ENCODE data around the gene NRDE2. TPM values are rescaled to one million over a fixed set of nuclear protein-coding genes. Genes with fewer than 3 reads are reported as not detected.

The NRDE2 gene
- total RNA-seq, 2 experiments from 2014 or later: 22.0 to 23.1 TPM

DNA sequence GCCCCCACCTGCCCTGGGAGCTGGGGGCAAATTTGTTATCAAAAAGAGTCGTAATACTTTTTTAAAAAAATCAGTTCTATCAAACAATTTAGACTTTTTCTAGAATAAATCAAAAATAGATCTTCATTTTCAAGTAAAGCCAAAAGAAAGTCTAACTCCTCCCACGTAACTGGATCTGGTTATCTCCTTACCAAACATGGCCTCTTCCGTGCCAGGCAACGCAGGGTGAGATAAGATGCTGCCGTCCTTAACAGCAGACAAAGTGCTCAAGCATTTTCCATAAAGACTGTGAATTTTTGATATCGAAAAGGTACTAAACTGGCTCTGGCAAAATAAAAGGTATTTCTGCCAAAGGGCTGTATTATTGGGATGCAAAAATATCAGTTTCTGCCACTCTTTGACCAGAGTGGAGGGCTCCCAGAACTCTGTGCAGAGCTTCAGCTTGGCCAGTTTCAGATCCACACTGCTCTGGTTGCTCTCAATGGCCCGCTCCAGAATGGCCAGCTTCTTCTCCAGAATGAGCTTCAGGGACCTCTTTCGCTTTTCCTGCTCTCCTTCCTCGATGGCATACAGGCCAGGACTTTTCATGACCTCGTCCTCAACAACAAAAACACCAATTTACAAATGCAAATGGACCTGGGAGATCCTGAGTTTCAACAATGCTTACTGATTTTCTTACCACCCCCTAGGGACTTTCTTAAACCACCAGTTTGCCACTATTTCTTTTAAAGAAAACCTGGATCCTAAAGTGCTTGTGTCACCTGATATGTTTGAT, 29.0 kb downstream of the NRDE2 start:
- H3K36me3 Mint-ChIP-seq (ENCODE audit: low read depth): peaks cover 11% of the 10 kb centered on the region
- intact Hi-C loops (cut with micrococcal nuclease): no loop called here
- CTCF ChIA-PET: interaction anchor here (0.6 to 3.0 kb wide), 5 partner anchors 15 to 395 kb away, joined by 3 to 20 read pairs (median 6); no protein-coding TSS in a partner anchor
- H3K27ac Mint-ChIP-seq: no peak overlapping the region
- no peaks in the 10 kb centered on the region for H3K9me3 Mint-ChIP-seq
- no peak overlapping the region for H3K4me3 Mint-ChIP-seq
- peaks cover 8% of the 10 kb centered on the region for H3K4me1 Mint-ChIP-seq (ENCODE audit: low read depth)
- no peaks in the 10 kb centered on the region for H3K27me3 Mint-ChIP-seq (ENCODE audit: low read depth)
- no peak for DNase-seq

DNA sequence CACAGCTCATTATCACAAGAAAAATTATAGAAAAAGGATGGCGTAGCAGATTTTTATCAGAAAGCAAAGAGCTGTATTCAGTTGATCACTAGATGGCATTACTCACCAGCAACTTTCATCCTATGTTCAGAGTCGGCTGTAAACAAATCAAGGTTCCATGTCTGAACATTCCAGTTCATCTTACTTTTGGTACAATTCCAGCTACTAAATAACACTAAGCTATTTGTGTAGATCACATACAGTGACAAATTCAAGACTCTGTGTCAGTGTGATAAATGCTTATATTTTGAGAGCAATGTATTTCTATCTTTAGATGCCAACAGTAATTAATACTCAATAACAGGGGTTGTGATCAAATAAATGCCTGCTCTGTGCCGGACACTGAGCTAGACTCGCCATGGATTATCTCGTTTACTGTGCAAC, 30.1 kb downstream of the NRDE2 start:
- Mint-ChIP-seq H3K36me3 (ENCODE audit: low read depth) (peaks cover 11% of the 10 kb centered on the region), H3K4me1 (ENCODE audit: low read depth) (peaks cover 8% of the 10 kb centered on the region), H3K27me3 (ENCODE audit: low read depth) (no peaks in the 10 kb centered on the region), H3K27ac (no peak overlapping the region), H3K9me3 (no peaks in the 10 kb centered on the region), H3K4me3 (no peak overlapping the region)
- CTCF ChIA-PET: interaction anchor here (0.6 to 3.0 kb wide), 11 partner anchors 8 to 457 kb away, joined by 3 to 20 read pairs (median 3); no protein-coding TSS in a partner anchor
- DNase-seq: no peak
- intact Hi-C loops (cut with micrococcal nuclease): loop anchor here (1.0 kb wide), 3 partner anchors 98 to 396 kb away; no protein-coding TSS in a partner anchor

DNA sequence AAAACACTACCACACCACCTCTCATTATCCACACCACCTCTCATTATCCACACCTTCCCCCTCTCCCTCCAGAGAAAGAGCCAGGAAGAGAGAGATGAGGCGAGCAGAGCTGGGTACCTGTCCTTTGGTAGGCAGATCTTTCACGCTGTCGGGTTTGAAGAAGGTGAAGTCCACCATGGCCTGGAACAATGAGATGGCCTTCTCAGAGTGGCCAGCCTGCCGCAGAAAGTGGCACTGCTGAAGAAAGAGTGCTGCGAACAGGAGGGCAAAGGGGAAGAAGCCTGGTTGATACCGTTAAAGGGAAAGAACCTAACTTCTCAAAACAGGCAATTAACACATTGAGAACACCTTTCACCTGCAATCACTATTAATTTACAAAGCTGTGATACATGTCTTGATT, 30.6 kb downstream of the NRDE2 start:
- Mint-ChIP-seq H3K27me3 (ENCODE audit: low read depth) (no peaks in the 10 kb centered on the region), H3K36me3 (ENCODE audit: low read depth) (peaks cover 15% of the 10 kb centered on the region), H3K27ac (peak overlapping the region; percentile 74), H3K4me1 (ENCODE audit: low read depth) (peaks cover 8% of the 10 kb centered on the region), H3K4me3 (no peak overlapping the region), H3K9me3 (no peaks in the 10 kb centered on the region)
- DNase-seq: no peak
- intact Hi-C loops (cut with micrococcal nuclease): loop anchor here (1.0 kb wide), 3 partner anchors 98 to 396 kb away; no protein-coding TSS in a partner anchor
- CTCF ChIA-PET: interaction anchor here (0.7 to 3.0 kb wide), 9 partner anchors 8 to 457 kb away, joined by 3 to 20 read pairs (median 4); no protein-coding TSS in a partner anchor

DNA sequence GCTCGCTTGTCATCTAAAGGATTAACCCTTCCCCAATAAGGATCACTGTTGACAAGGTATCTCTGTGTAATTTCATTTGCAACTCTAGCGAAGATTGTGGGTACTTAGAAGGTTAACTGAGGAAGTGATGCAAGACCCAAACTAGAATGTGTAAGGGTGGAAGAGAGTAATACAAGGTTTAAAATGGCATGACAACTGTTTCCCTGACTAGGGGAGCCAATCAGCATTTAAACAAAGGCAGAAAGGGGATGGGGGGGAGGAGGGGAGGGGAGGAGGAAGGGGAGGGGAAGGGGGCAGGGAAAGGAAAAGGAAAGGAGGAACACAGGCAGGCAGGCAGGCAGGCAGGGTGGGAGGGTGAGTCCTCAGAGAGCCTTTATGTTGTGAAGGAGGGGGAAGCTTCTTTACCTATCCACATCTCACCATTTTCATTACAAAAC, 31.1 kb downstream of the NRDE2 start:
- H3K4me3 Mint-ChIP-seq: no peak overlapping the region
- H3K9me3 Mint-ChIP-seq: no peaks in the 10 kb centered on the region
- H3K4me1 Mint-ChIP-seq (ENCODE audit: low read depth): peaks cover 8% of the 10 kb centered on the region
- no peaks in the 10 kb centered on the region for H3K27me3 Mint-ChIP-seq (ENCODE audit: low read depth)
- intact Hi-C loops (cut with micrococcal nuclease): loop anchor here (1.0 kb wide), 3 partner anchors 99 to 397 kb away; no protein-coding TSS in a partner anchor
- CTCF ChIA-PET: interaction anchor here (0.7 to 3.0 kb wide), 5 partner anchors 9 to 458 kb away, joined by 3 to 20 read pairs (median 4); no protein-coding TSS in a partner anchor
- peak overlapping the region; percentile 74 for H3K27ac Mint-ChIP-seq
- peak; percentile 14 for DNase-seq
- H3K36me3 Mint-ChIP-seq (ENCODE audit: low read depth): peaks cover 17% of the 10 kb centered on the region

DNA sequence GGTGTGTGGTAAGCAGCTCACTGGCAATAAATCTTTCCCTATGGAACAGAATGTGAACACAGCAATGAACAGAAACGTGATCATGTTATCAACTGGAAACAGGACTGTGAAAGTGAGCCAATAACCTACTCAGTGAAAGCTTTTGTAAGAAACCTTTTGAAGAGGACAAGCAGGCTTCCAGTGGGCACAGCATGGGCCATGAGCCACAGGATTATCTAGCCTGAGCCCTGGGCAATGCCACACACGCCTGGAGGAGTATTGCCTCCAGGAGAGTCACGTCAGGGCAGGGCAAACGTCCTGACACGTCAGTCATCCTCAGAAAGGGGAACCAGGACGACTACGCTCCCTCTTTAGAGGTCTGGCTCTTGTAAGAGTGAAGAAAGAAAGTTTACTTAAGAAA, 32.3 kb downstream of the NRDE2 start:
- H3K36me3 Mint-ChIP-seq (ENCODE audit: low read depth): peaks cover 18% of the 10 kb centered on the region
- CTCF ChIA-PET: interaction anchor here (1.2 kb wide), 1 partner anchor 398 kb away, joined by 3 read pairs; no protein-coding TSS in a partner anchor
- intact Hi-C loops (cut with micrococcal nuclease): no loop called here

DNA sequence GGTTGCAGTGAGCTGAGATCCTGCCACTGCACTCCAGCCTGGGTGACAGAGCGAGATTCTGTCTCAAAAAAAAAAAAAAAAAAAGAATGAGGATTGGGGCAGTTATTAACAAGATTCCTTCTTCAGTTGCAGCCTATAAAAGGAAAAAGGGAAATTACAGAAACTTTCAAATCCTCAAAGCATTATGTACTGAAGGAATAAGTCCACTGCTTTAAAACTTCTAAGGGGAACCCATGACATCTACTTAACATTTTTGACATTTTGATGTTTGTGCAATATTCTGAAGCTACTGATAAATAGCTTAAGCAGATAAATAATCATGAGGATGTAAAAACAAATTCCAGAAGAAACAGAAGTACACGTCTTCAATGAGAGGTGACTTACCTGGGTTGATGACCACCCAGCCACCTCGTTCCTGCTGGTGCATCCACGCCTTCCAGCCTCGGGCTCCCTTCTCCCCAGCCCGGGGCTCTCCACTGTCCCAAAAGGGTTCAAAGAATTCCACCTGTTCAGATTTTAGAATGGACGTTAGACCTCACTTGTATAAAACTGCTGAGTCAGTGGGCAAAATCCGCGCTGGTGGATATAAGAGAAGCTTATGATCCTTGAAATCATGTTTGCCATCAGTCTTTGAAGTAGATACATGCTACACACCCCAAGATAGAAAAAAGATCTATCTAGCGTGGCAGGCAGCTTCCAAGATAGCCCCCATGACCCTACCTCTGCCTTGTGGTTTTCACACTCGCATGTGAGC, 33.7 kb downstream of the NRDE2 start:
- Mint-ChIP-seq H3K9me3 (no peaks in the 10 kb centered on the region), H3K36me3 (ENCODE audit: low read depth) (peaks cover 18% of the 10 kb centered on the region), H3K4me1 (ENCODE audit: low read depth) (peaks cover 8% of the 10 kb centered on the region), H3K27ac (no peak overlapping the region), H3K27me3 (ENCODE audit: low read depth) (no peaks in the 10 kb centered on the region), H3K4me3 (no peak overlapping the region)
- DNase-seq: no peak
- CTCF ChIA-PET: interaction anchor here (0.8 to 1.2 kb wide), 2 partner anchors 102 to 399 kb away, joined by 3 to 4 read pairs; no protein-coding TSS in a partner anchor
- intact Hi-C loops (cut with micrococcal nuclease): no loop called here

More for the DNA sequence above, 32.3 kb downstream of the NRDE2 start:
- H3K9me3 Mint-ChIP-seq: no peaks in the 10 kb centered on the region
- no peak overlapping the region for H3K27ac Mint-ChIP-seq
- no peak overlapping the region for H3K4me3 Mint-ChIP-seq
- no peak for DNase-seq
- H3K4me1 Mint-ChIP-seq (ENCODE audit: low read depth): peaks cover 8% of the 10 kb centered on the region
- H3K27me3 Mint-ChIP-seq (ENCODE audit: low read depth): no peaks in the 10 kb centered on the region

DNA sequence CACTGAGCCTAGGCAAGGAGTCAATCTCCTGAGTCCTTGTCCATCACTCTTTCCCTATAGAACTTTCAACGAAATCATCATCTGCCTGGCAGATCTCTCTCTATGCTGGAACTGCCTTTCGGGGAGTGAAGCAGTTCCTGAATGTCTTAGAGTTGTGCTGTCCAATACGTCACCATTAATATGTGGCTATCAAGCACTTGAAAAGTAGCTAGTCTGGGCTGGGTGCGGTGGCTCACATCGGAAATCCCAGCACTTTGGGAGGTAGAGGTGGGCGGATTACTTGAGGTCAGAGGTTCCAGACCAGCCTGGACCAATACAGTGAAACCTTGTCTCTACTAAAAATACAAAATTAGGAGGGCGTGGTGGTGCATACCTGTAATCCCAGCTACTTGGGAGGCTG, 35.1 kb downstream of the NRDE2 start:
- Mint-ChIP-seq H3K4me1 (ENCODE audit: low read depth) (peaks cover 8% of the 10 kb centered on the region), H3K4me3 (no peak overlapping the region), H3K9me3 (no peaks in the 10 kb centered on the region), H3K27me3 (ENCODE audit: low read depth) (no peaks in the 10 kb centered on the region), H3K27ac (no peak overlapping the region), H3K36me3 (ENCODE audit: low read depth) (peaks cover 21% of the 10 kb centered on the region)
- CTCF ChIA-PET: no interaction called here
- no peak for DNase-seq
- intact Hi-C loops (cut with micrococcal nuclease): no loop called here

DNA sequence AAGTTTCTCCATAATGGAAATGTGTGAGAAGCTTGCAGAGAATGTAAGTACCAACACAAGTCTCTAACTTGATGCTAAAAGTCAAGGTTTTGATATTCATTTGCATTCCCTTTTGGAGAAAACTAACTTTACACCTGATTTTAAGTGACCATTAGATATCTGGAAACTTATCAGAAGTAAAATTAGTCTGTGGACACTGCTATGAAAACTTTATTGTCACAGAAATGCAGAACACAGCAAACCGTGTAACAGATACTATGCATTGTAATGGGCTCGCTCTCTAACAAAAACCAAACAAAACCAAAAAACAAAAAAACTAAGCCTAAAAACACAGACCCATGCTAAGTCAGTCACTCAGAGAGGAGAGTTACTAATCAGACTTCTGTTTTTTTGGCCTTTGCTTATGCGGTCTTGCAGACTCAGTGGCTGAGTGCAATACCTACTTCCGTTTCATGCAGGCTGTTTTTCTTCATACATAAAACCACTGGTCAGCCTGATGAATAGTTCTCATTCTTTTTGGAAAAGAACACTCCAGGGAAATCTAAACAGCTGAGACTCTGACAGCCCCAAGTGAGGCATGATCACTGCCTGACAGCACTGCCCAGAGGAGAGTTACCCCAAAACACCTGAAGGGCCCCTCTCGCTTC, 35.7 kb downstream of the NRDE2 start:
- H3K4me3 Mint-ChIP-seq: no peak overlapping the region
- H3K9me3 Mint-ChIP-seq: no peaks in the 10 kb centered on the region
- CTCF ChIA-PET: no interaction called here
- no peak for DNase-seq
- no peaks in the 10 kb centered on the region for H3K27me3 Mint-ChIP-seq (ENCODE audit: low read depth)
- H3K4me1 Mint-ChIP-seq (ENCODE audit: low read depth): peaks cover 5% of the 10 kb centered on the region
- intact Hi-C loops (cut with micrococcal nuclease): no loop called here
- peaks cover 20% of the 10 kb centered on the region for H3K36me3 Mint-ChIP-seq (ENCODE audit: low read depth)
- no peak overlapping the region for H3K27ac Mint-ChIP-seq

DNA sequence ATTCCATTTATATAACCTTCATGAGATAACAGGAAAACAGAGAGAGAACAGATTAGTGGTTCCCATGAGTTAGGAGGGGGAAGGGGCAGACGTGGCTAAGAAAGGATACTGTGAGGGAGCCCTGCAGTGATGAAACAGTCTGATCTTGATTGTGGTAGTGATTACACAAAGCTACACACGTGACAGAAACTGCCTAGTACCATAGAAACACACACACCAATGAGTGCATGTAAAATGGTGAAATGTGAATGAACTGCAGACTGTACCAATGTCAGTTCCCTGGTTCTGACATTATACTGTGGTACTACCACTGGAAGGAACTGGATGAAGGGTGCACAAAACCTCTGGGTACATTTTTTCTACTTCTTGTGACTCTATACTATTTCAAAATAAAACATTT, 36.9 kb downstream of the NRDE2 start:
- no peak for DNase-seq
- intact Hi-C loops (cut with micrococcal nuclease): no loop called here
- CTCF ChIA-PET: no interaction called here
- Mint-ChIP-seq H3K27ac (no peak overlapping the region), H3K4me1 (ENCODE audit: low read depth) (no peaks in the 10 kb centered on the region), H3K36me3 (ENCODE audit: low read depth) (peaks cover 22% of the 10 kb centered on the region), H3K4me3 (no peak overlapping the region), H3K9me3 (no peaks in the 10 kb centered on the region), H3K27me3 (ENCODE audit: low read depth) (no peaks in the 10 kb centered on the region)

DNA sequence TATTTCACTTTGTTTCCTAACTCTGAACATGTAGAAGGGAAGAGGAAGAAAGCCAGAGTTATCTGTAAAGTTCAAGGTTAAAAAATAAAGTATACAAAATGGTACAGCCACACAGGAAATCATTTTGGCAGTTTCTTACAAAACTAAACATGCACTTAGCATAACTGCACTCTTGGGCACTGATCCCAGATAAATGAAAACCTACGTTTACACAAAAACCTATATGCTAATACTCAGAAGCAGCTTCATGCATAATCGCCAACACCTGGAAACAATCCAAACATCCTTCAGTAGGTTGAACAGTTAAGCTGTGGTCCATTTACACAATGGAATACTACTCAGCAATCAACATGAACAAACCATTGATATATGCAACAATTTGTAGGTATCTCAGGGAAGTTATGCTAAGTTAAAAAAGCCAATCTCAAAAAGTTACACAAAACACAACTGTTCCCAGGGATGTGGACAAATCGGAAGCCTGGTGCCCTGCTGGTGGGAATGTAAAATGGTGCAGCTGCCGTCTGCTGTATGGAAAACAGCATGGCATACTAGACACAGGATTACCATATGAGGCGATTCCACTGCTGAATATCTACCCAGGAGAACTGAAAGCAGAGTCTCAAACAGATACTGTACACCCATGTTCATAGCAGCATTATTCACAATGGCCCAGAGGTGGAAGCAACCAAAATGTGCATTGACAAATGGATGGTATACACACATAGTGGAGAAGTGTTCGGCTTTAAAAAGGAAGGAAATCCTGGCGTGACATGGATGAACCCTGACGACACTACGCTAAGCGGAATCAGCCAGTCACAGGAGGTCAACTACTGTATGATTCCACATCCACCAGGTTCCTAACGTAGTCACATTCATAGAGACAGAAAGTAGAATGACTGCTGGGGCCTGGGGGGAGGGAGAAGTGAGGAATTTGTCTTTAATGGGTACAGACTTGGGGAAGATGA, 37.7 kb downstream of the NRDE2 start:
- CTCF ChIA-PET: no interaction called here
- no peak for DNase-seq

DNA sequence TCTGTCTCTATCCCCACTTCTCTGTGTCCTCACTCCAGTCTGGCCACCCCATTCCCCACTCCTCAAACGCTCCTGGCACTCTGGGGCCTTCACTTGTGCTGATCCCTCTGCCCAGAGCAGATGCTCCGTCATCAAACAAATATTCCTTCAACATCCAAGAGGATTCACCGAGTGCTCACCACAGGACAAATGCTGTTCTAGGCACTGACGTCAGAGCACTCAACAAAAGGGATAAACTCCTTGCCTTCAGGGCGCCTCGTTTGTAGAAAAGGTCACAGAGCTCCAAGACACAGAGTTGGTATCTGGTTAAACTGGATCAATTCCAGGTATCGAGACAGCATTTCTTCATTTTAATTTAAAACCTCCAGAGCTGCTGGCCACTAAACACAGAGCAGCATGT, 40.0 kb downstream of the NRDE2 start:
- intact Hi-C loops (cut with micrococcal nuclease): no loop called here
- Mint-ChIP-seq H3K9me3 (no peaks in the 10 kb centered on the region), H3K4me1 (ENCODE audit: low read depth) (no peaks in the 10 kb centered on the region), H3K36me3 (ENCODE audit: low read depth) (peaks cover 28% of the 10 kb centered on the region), H3K27ac (no peak overlapping the region), H3K27me3 (ENCODE audit: low read depth) (no peaks in the 10 kb centered on the region), H3K4me3 (no peak overlapping the region)
- CTCF ChIA-PET: no interaction called here
- DNase-seq: no peak

More for the DNA sequence above, 37.7 kb downstream of the NRDE2 start:
- no peaks in the 10 kb centered on the region for H3K4me1 Mint-ChIP-seq (ENCODE audit: low read depth)
- peaks cover 26% of the 10 kb centered on the region for H3K36me3 Mint-ChIP-seq (ENCODE audit: low read depth)
- H3K27me3 Mint-ChIP-seq (ENCODE audit: low read depth): no peaks in the 10 kb centered on the region
- H3K27ac Mint-ChIP-seq: no peak overlapping the region
- H3K4me3 Mint-ChIP-seq: no peak overlapping the region
- H3K9me3 Mint-ChIP-seq: no peaks in the 10 kb centered on the region
- intact Hi-C loops (cut with micrococcal nuclease): no loop called here

Data from activated naive CD4-positive, alpha-beta T cell treated with anti-CD3 and anti-CD28 coated beads for 36 hours (primary cell).